ENCODE results near the gene THUMPD3. TPM values are rescaled to one million over a fixed set of nuclear protein-coding genes. Genes with fewer than 3 reads are reported as not detected.

The THUMPD3 gene
- total and polyA plus RNA-seq, 4 donors = 20.1 to 24.5 (median 21.6) TPM

DNA sequence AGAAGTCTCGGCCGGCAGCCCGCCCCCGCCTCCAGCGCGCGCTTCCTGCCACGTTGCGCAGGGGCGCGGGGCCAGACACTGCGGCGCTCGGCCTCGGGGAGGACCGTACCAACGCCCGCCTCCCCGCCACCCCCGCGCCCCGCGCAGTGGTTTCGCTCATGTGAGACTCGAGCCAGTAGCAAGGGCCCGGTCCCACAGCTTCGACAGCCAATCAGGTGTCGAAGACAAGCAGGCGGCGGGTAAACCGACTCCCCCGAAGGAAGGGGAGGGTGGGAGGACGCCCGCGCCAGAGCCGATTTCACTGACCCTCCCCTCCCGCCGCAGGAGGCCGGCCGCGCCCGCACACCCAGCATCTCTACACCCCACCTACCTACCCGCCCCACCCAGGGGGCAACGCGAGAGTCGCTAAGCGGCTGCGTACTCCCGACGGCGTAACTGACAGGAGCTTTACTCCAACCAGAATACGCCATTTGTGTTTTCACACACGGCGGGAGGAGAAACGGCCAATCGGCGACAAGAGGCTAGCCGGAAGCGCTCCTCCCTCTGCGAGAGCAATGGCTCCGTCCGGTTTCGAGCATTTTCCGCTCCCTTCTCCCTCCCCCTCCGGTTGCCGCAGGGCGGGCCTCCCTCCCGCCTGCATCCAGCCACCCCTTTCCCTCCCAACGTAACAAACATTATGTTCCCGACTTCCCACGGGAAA, 33.9 kb downstream of the THUMPD3 start:
- Histone ChIP-seq H3K36me3 (ENCODE audit: control insufficient read depth in 4 of 4, insufficient read depth in 3 of 4, low read depth in 1 of 4, low read length in 3 of 4) (peaks cover 2 to 11% (median 8%) of the 10 kb centered on the region in 4 donors), H3K27ac (ENCODE audit: low read depth in 1 of 2, low read length in 2 of 2) (peak overlapping the region; percentile 85 to 98), H3K4me3 (ENCODE audit: low read depth in 1 of 3, low read length in 3 of 3) (peak overlapping the region; percentile 68 to 96 (median 70)), H3K4me1 (ENCODE audit: control insufficient read depth in 4 of 4, insufficient read depth in 4 of 4, low read length in 3 of 4) (peaks cover 2 to 47% (median 41%) of the 10 kb centered on the region in 4 donors), H3K9ac (ENCODE audit: low read depth in 1 of 2, low read length in 2 of 2) (peak overlapping the region in 1 of 2 donors; percentile 30), H3K27me3 (ENCODE audit: control insufficient read depth in 4 of 4, insufficient read depth in 4 of 4, low read length in 3 of 4) (no peaks in the 10 kb centered on the region), H3K9me3 (ENCODE audit: control insufficient read depth in 4 of 4, low read length in 3 of 4) (no peaks in the 10 kb centered on the region)
- TF ChIP-seq RXRA (IDR thresholded peaks at IDR 0.05) (peak in 1 of 2 donors; percentile 17), EGR1 (IDR thresholded peaks at IDR 0.05; ENCODE audit: low read depth in 2 of 2) (peak in 1 of 2 donors; percentile 83), GABPA (IDR thresholded peaks at IDR 0.05 in 1 of 2, conservative IDR thresholded peaks at IDR 0.05 in 1 of 2) (peak; percentile 70 to 90), SP1 (IDR thresholded peaks at IDR 0.05) (peak; percentile 93), NR2F2 (IDR thresholded peaks at IDR 0.05) (peak; percentile 12), JUND (IDR thresholded peaks at IDR 0.05) (peak in 1 of 2 donors; percentile 19), HNF4G (IDR thresholded peaks at IDR 0.05) (no peak), YY1 (IDR thresholded peaks at IDR 0.05) (peak; percentile 96)
- TF ChIP-seq, protein P1, sequence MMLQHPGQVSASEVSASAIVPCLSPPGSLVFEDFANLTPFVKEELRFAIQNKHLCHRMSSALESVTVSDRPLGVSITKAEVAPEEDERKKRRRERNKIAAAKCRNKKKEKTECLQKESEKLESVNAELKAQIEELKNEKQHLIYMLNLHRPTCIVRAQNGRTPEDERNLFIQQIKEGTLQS (IDR thresholded peaks at IDR 0.05) = no peak
- TF ChIP-seq, protein P2, sequence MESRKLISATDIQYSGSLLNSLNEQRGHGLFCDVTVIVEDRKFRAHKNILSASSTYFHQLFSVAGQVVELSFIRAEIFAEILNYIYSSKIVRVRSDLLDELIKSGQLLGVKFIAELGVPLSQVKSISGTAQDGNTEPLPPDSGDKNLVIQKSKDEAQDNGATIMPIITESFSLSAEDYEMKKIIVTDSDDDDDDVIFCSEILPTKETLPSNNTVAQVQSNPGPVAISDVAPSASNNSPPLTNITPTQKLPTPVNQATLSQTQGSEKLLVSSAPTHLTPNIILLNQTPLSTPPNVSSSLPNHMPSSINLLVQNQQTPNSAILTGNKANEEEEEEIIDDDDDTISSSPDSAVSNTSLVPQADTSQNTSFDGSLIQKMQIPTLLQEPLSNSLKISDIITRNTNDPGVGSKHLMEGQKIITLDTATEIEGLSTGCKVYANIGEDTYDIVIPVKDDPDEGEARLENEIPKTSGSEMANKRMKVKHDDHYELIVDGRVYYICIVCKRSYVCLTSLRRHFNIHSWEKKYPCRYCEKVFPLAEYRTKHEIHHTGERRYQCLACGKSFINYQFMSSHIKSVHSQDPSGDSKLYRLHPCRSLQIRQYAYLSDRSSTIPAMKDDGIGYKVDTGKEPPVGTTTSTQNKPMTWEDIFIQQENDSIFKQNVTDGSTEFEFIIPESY (IDR thresholded peaks at IDR 0.05) = peak; percentile 98
- TF ChIP-seq, protein P3, sequence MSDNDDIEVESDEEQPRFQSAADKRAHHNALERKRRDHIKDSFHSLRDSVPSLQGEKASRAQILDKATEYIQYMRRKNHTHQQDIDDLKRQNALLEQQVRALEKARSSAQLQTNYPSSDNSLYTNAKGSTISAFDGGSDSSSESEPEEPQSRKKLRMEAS (IDR thresholded peaks at IDR 0.05) = peak; percentile 86
- TF ChIP-seq, protein P4, sequence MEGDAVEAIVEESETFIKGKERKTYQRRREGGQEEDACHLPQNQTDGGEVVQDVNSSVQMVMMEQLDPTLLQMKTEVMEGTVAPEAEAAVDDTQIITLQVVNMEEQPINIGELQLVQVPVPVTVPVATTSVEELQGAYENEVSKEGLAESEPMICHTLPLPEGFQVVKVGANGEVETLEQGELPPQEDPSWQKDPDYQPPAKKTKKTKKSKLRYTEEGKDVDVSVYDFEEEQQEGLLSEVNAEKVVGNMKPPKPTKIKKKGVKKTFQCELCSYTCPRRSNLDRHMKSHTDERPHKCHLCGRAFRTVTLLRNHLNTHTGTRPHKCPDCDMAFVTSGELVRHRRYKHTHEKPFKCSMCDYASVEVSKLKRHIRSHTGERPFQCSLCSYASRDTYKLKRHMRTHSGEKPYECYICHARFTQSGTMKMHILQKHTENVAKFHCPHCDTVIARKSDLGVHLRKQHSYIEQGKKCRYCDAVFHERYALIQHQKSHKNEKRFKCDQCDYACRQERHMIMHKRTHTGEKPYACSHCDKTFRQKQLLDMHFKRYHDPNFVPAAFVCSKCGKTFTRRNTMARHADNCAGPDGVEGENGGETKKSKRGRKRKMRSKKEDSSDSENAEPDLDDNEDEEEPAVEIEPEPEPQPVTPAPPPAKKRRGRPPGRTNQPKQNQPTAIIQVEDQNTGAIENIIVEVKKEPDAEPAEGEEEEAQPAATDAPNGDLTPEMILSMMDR (IDR thresholded peaks at IDR 0.05; ENCODE audit: low read depth, low read length, missing input control) = no peak
- peak; percentile 97 for DNase-seq (ENCODE audit: low spot score)
- under 1% methylated on average over 71 of the region's 71 CpGs for WGBS

DNA sequence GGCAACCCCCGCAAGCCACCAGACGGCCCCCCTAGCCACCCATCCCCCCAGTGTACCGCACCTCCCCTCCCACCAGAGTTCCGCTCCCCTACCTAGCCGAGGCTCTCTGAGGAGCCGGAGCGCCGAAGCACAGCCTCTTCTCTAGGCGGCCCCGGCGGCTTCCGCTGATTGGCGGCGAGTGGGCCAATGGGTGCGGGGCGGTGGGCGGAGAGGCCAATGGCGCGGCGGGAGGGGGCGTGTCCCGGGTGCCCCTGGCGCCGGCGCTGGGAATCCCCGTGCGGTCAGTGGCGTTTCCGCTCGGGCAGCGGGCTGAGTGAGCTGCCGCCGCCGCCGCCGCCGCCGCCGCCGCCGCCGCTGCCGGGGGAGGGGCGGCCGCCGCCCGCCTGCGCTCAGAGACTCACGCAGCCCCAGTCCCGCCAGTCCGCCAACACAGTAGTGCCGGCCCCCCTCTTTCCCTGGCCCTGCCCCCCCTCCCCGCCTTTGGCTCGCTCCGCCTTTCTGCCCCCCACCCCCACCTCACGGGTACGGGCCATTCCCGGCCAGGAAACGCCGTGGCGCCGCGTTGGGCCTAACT, 34.6 kb downstream of the THUMPD3 start, which contains the start of gene SETD5:
Gene SETD5 (plus strand): TSS at position 284 of the 574 bp plus-strand sequence. CDS start 31,324 bp downstream, outside the sequence.
- Histone ChIP-seq H3K36me3 (ENCODE audit: control insufficient read depth in 4 of 4, insufficient read depth in 3 of 4, low read depth in 1 of 4, low read length in 3 of 4) (peaks cover 2 to 11% (median 7%) of the 10 kb centered on the region in 4 donors), H3K4me3 (ENCODE audit: low read depth in 1 of 3, low read length in 3 of 3) (peak within 1 kb of the TSS; percentile 68 to 96 (median 87)), H3K9me3 (ENCODE audit: control insufficient read depth in 4 of 4, low read length in 3 of 4) (no peaks in the 10 kb centered on the region), H3K9ac (ENCODE audit: low read depth in 1 of 2, low read length in 2 of 2) (peak within 1 kb of the TSS; percentile 85 to 93), H3K27ac (ENCODE audit: low read depth in 1 of 2, low read length in 2 of 2) (peak within 1 kb of the TSS; percentile 96 to 98), H3K27me3 (ENCODE audit: control insufficient read depth in 4 of 4, insufficient read depth in 4 of 4, low read length in 3 of 4) (no peaks in the 10 kb centered on the region), H3K4me1 (ENCODE audit: control insufficient read depth in 4 of 4, insufficient read depth in 4 of 4, low read length in 3 of 4) (peaks cover 2 to 53% (median 48%) of the 10 kb centered on the region in 4 donors)
- WGBS = under 1% methylated on average over 57 of the region's 63 CpGs
- peak; percentile 99 for DNase-seq (ENCODE audit: low spot score)
- TF ChIP-seq SP1 (IDR thresholded peaks at IDR 0.05) (no peak), RXRA (IDR thresholded peaks at IDR 0.05) (no peak), TAF1 (conservative IDR thresholded peaks at IDR 0.05) (peak; percentile 96), JUND (IDR thresholded peaks at IDR 0.05) (no peak), RAD21 (IDR thresholded peaks at IDR 0.05) (no peak), GABPA (IDR thresholded peaks at IDR 0.05 in 1 of 2, conservative IDR thresholded peaks at IDR 0.05 in 1 of 2) (no peak), FOXA1 (IDR thresholded peaks at IDR 0.05) (no peak), FOXA2 (IDR thresholded peaks at IDR 0.05) (no peak), HNF4G (IDR thresholded peaks at IDR 0.05) (no peak), NR2F2 (IDR thresholded peaks at IDR 0.05) (no peak), YY1 (IDR thresholded peaks at IDR 0.05) (peak; percentile 19), EGR1 (IDR thresholded peaks at IDR 0.05; ENCODE audit: low read depth in 2 of 2) (no peak)
- TF ChIP-seq, protein P1 (IDR thresholded peaks at IDR 0.05) = no peak
- TF ChIP-seq, protein P5, sequence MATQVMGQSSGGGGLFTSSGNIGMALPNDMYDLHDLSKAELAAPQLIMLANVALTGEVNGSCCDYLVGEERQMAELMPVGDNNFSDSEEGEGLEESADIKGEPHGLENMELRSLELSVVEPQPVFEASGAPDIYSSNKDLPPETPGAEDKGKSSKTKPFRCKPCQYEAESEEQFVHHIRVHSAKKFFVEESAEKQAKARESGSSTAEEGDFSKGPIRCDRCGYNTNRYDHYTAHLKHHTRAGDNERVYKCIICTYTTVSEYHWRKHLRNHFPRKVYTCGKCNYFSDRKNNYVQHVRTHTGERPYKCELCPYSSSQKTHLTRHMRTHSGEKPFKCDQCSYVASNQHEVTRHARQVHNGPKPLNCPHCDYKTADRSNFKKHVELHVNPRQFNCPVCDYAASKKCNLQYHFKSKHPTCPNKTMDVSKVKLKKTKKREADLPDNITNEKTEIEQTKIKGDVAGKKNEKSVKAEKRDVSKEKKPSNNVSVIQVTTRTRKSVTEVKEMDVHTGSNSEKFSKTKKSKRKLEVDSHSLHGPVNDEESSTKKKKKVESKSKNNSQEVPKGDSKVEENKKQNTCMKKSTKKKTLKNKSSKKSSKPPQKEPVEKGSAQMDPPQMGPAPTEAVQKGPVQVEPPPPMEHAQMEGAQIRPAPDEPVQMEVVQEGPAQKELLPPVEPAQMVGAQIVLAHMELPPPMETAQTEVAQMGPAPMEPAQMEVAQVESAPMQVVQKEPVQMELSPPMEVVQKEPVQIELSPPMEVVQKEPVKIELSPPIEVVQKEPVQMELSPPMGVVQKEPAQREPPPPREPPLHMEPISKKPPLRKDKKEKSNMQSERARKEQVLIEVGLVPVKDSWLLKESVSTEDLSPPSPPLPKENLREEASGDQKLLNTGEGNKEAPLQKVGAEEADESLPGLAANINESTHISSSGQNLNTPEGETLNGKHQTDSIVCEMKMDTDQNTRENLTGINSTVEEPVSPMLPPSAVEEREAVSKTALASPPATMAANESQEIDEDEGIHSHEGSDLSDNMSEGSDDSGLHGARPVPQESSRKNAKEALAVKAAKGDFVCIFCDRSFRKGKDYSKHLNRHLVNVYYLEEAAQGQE (IDR thresholded peaks at IDR 0.05) = peak; percentile 78
- TF ChIP-seq, protein P4 (IDR thresholded peaks at IDR 0.05; ENCODE audit: low read depth, low read length, missing input control) = no peak
- TF ChIP-seq, protein P3 (IDR thresholded peaks at IDR 0.05) = no peak
